H9 (cell line): ENCODE results near the gene GLDC. TPM values are rescaled to one million over a fixed set of nuclear protein-coding genes. Genes with fewer than 3 reads are reported as not detected.

Experiments used
- DNase-seq: peaks from one replicate; pipeline ENCODE4 v3.0.0-alpha.2; 2017
- H2AFZ ChIP-seq: one replicate; pipeline ENCODE4 v1.6.1; 2013; ENCODE audit warnings: mild to moderate bottlenecking, low read length, control low read depth, moderate library complexity
- H2AK5ac ChIP-seq: 2 replicates; pipeline ENCODE4 v1.6.1; 2013; ENCODE audit warnings: low read length, control low read depth, mixed read lengths; ENCODE audit not compliant: insufficient read length
- H2BK120ac ChIP-seq: one replicate; pipeline ENCODE4 v1.6.1; 2013; ENCODE audit warnings: low read depth, mild to moderate bottlenecking, low read length, control low read depth, inconsistent platforms; ENCODE audit not compliant: poor library complexity, severe bottlenecking
- H2BK12ac ChIP-seq: 2 replicates; pipeline ENCODE4 v1.6.1; 2013; ENCODE audit warnings: low read length, control low read depth, mixed read lengths, low read depth; ENCODE audit not compliant: insufficient read length
- H2BK15ac ChIP-seq: 2 replicates; pipeline ENCODE4 v1.6.1; 2013; ENCODE audit warnings: low read depth, low read length, control low read depth
- H2BK20ac ChIP-seq: one replicate; pipeline ENCODE4 v1.6.1; 2013; ENCODE audit warnings: low read depth, mild to moderate bottlenecking, low read length, control low read depth, inconsistent platforms; ENCODE audit not compliant: poor library complexity, severe bottlenecking
- H2BK5ac ChIP-seq: 2 replicates; pipeline ENCODE4 v1.6.1; 2013; ENCODE audit warnings: low read length, control low read depth, mixed read lengths; ENCODE audit not compliant: insufficient read length
- H3K14ac ChIP-seq: 2 replicates; pipeline ENCODE4 v1.6.1; 2013; ENCODE audit warnings: low read length, control low read depth; ENCODE audit not compliant: insufficient read depth
- H3K18ac ChIP-seq: 2 replicates; pipeline ENCODE4 v1.6.1; 2013; ENCODE audit warnings: low read depth, mild to moderate bottlenecking, mixed read lengths, low read length, control low read depth; ENCODE audit not compliant: insufficient read length
- H3K23ac ChIP-seq: 2 replicates; pipeline ENCODE4 v1.6.1; 2013; ENCODE audit warnings: low read length, control low read depth, mixed read lengths, low read depth; ENCODE audit not compliant: insufficient read length
- H3K23me2 ChIP-seq: 2 replicates; pipeline ENCODE4 v1.6.1; 2013; ENCODE audit warnings: low read depth, mild to moderate bottlenecking, mixed read lengths, low read length, control low read depth; ENCODE audit not compliant: insufficient read length, poor library complexity, severe bottlenecking
- H3K27ac ChIP-seq: 2 replicates; pipeline ENCODE4 v1.5.1; 2013; ENCODE audit warnings: low read length, control low read depth, mixed read lengths, low read depth; ENCODE audit not compliant: insufficient read length
- H3K27me3 ChIP-seq: 2 replicates; pipeline ENCODE4 v1.6.1; 2013; ENCODE audit warnings: low read length, control low read depth, inconsistent platforms; ENCODE audit not compliant: insufficient read depth
- H3K4ac ChIP-seq: 2 replicates; pipeline ENCODE4 v1.6.1; 2013; ENCODE audit warnings: low read depth, mild to moderate bottlenecking, control low read depth, inconsistent platforms, low read length, moderate library complexity
- H3K4me1 ChIP-seq: 2 replicates; pipeline ENCODE4 v1.6.1; 2013; ENCODE audit warnings: low read length, control low read depth, inconsistent platforms; ENCODE audit not compliant: insufficient read depth
- H3K4me2 ChIP-seq: 2 replicates; pipeline ENCODE4 v1.6.1; 2013; ENCODE audit warnings: low read length, control low read depth, mixed read lengths; ENCODE audit not compliant: insufficient read length, insufficient read depth
- H3K56ac ChIP-seq: 2 replicates; pipeline ENCODE4 v1.6.1; 2013; ENCODE audit warnings: low read depth, mild to moderate bottlenecking, mixed read lengths, low read length, control low read depth; ENCODE audit not compliant: insufficient read length
- H3K79me1 ChIP-seq: 2 replicates; pipeline ENCODE4 v1.6.1; 2013; ENCODE audit warnings: low read depth, mild to moderate bottlenecking, moderate library complexity, low read length, control low read depth, inconsistent platforms; ENCODE audit not compliant: insufficient read depth, poor library complexity, severe bottlenecking
- H3K79me2 ChIP-seq: 2 replicates; pipeline ENCODE4 v1.6.1; 2013; ENCODE audit warnings: low read length, control low read depth, inconsistent platforms; ENCODE audit not compliant: insufficient read depth
- H3K9ac ChIP-seq: 2 replicates; pipeline ENCODE4 v1.6.1; 2013; ENCODE audit warnings: low read length, control low read depth, mixed read lengths; ENCODE audit not compliant: insufficient read length; ENCODE audit errors: extremely low read depth
- H3K9me3 ChIP-seq: one replicate; pipeline ENCODE4 v1.6.1; 2013; ENCODE audit warnings: low read depth, low read length, inconsistent platforms; ENCODE audit not compliant: control insufficient read depth
- H3T11ph ChIP-seq: one replicate; pipeline ENCODE4 v1.6.1; 2013; ENCODE audit warnings: mild to moderate bottlenecking, low read length, control low read depth, inconsistent platforms
- H4K20me1 ChIP-seq: one replicate; pipeline ENCODE4 v1.6.1; 2013; ENCODE audit not compliant: control insufficient read depth, insufficient read length, insufficient read depth
- H4K5ac ChIP-seq: 2 replicates; pipeline ENCODE4 v1.6.1; 2013; ENCODE audit warnings: low read depth, mild to moderate bottlenecking, mixed read lengths, low read length, control low read depth; ENCODE audit not compliant: insufficient read length
- H4K8ac ChIP-seq: replicated peaks from 2 replicates; pipeline ENCODE4 v1.6.1; 2013; ENCODE audit warnings: low read length, control low read depth, mixed read lengths, low read depth; ENCODE audit not compliant: insufficient read length
- H4K91ac ChIP-seq: 2 replicates; pipeline ENCODE4 v1.6.1; 2013; ENCODE audit warnings: low read depth, mild to moderate bottlenecking, moderate library complexity, mixed read lengths, low read length, control low read depth; ENCODE audit not compliant: insufficient read length
- H3K27ac Mint-ChIP-seq, 3 experiments: 2 replicates in 2 of 3; 3 replicates in 1 of 3; pipeline ENCODE4 v1.8.0; 2020 to 2021; ENCODE audit warnings: mixed read lengths in 3 of 3, mild to moderate bottlenecking in 1 of 3, moderate library complexity in 1 of 3
- H3K27me3 Mint-ChIP-seq: 2 replicates; pipeline ENCODE4 v1.8.0; 2021; ENCODE audit warnings: low read depth, mild to moderate bottlenecking, moderate library complexity, mixed read lengths
- H3K36me3 Mint-ChIP-seq, 3 experiments: 2 replicates in 2 of 3; 3 replicates in 1 of 3; pipeline ENCODE4 v1.8.0; 2020 to 2021; ENCODE audit warnings: low read depth in 3 of 3, mixed read lengths in 3 of 3; ENCODE audit not compliant: insufficient read depth in 1 of 3
- H3K4me1 Mint-ChIP-seq, 2 experiments: 2 replicates each; pipeline ENCODE4 v1.8.0; 2020; ENCODE audit warnings: mixed read lengths in 2 of 2
- H3K4me3 Mint-ChIP-seq, 2 experiments: 2 replicates in 1 of 2; 3 replicates in 1 of 2; pipeline ENCODE4 v1.8.0; 2020 to 2021; ENCODE audit warnings: mild to moderate bottlenecking in 2 of 2, mixed read lengths in 2 of 2, moderate library complexity in 1 of 2
- H3K9me3 Mint-ChIP-seq, 2 experiments: 2 replicates in 1 of 2; 3 replicates in 1 of 2; pipeline ENCODE4 v1.8.0; 2020; ENCODE audit warnings: mild to moderate bottlenecking in 2 of 2, mixed read lengths in 2 of 2, moderate library complexity in 1 of 2
- WGBS: extraction: QIAGEN DNeasy Blood & Tissue Kit; methylation state at CpG from one replicate; pipeline ENCODE4 v1.1.7; 2013; ENCODE audit warnings: missing lambda C conversion rate, low lambda C conversion rate, mixed read lengths; ENCODE audit not compliant: insufficient read length; ENCODE audit errors: extremely low coverage; 5-methylcytosine and 5-hydroxymethylcytosine counted together
- total RNA-seq: library from RNA; stranded (reverse); gene quantifications from 2 replicates; pipeline ENCODE4 v1.2.1, GENCODE V29; 2021
- TF ChIP-seq, protein P1 (sequence below): fragments of 200-600 bp; sonication (generic); conservative IDR thresholded peaks from 3 replicates; pipeline ENCODE4 v1.8.0; 2021; ENCODE audit warnings: antibody characterized with exemption, mild to moderate bottlenecking

GLDC gene
- total RNA-seq, 1 experiment from 2014 or later: 74.4 TPM

GRCh38 chr9:6564360-6564759 is 81.2 kb downstream of the GLDC start:
- Histone ChIP-seq H2BK20ac (no peak overlapping the region), H3K23ac (no peak overlapping the region), H4K20me1 (no peaks in the 10 kb centered on the region), H3K4me1 (no peaks in the 10 kb centered on the region), H3K4ac (no peak overlapping the region), H4K5ac (no peak overlapping the region), H3K9ac (no peak overlapping the region), H3K79me1 (no peaks in the 10 kb centered on the region), H2AFZ (no peak overlapping the region), H2BK12ac (no peak overlapping the region), H3K79me2 (no peaks in the 10 kb centered on the region), H2BK15ac (no peak overlapping the region), H3K4me2 (no peak overlapping the region), H3K27me3 (no peaks in the 10 kb centered on the region; the same call in 1 of the 2 replicates), H3K23me2 (no peaks in the 10 kb centered on the region), H3K56ac (no peak overlapping the region), H3T11ph (no peak overlapping the region), H3K9me3 (no peaks in the 10 kb centered on the region), H2AK5ac (no peak overlapping the region), H2BK5ac (no peak overlapping the region), H3K18ac (no peak overlapping the region), H3K27ac (no peak overlapping the region), H4K91ac (no peak overlapping the region), H2BK120ac (no peak overlapping the region), H4K8ac (no peak overlapping the region), H3K14ac (no peak overlapping the region)
- H3K27me3 Mint-ChIP-seq: no peaks in the 10 kb centered on the region
- no peaks in the 10 kb centered on the region for H3K9me3 Mint-ChIP-seq
- DNase-seq: no peak
- no peak overlapping the region; a peak in 1 of 7 replicates for H3K27ac Mint-ChIP-seq
- WGBS: no CpG with 5 or more reads among the region's 5 CpGs
- no peak overlapping the region for H3K4me3 Mint-ChIP-seq
- H3K36me3 Mint-ChIP-seq: peaks cover 23 to 46% (median 31%) of the 10 kb centered on the region in 3 experiments
- TF ChIP-seq, protein P1, sequence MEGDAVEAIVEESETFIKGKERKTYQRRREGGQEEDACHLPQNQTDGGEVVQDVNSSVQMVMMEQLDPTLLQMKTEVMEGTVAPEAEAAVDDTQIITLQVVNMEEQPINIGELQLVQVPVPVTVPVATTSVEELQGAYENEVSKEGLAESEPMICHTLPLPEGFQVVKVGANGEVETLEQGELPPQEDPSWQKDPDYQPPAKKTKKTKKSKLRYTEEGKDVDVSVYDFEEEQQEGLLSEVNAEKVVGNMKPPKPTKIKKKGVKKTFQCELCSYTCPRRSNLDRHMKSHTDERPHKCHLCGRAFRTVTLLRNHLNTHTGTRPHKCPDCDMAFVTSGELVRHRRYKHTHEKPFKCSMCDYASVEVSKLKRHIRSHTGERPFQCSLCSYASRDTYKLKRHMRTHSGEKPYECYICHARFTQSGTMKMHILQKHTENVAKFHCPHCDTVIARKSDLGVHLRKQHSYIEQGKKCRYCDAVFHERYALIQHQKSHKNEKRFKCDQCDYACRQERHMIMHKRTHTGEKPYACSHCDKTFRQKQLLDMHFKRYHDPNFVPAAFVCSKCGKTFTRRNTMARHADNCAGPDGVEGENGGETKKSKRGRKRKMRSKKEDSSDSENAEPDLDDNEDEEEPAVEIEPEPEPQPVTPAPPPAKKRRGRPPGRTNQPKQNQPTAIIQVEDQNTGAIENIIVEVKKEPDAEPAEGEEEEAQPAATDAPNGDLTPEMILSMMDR: no peak
- H3K4me1 Mint-ChIP-seq: peaks cover 0 to 4% of the 10 kb centered on the region in 2 experiments; a peak in 1 of 4 replicates
